Measurements from ENCODE around the gene VAV3.

VAV3 gene

GRCh38 chr1:107824946-107825345 is 140.0 kb downstream of the VAV3 start:
- TF ChIP-seq CTCF (conservative IDR thresholded peaks at IDR 0.05; ENCODE audit: low read length): no peak
- no peak for DNase-seq (ENCODE audit: low read depth)
- no peak overlapping the region for H3K4me3 ChIP-seq (ENCODE audit: low read length)

- TF ChIP-seq CTCF (conservative IDR thresholded peaks at IDR 0.05; ENCODE audit: low read length): no peak
- no peak overlapping the region for H3K4me3 ChIP-seq (ENCODE audit: low read length)
- no peak for DNase-seq (ENCODE audit: low read depth)
These were observed 143.6 kb downstream of the VAV3 start for GRCh38 chr1:107821340-107821739.

GRCh38 chr1:107820801-107821200 is 144.2 kb downstream of the VAV3 start:
- TF ChIP-seq CTCF (conservative IDR thresholded peaks at IDR 0.05; ENCODE audit: low read length): no peak
- DNase-seq (ENCODE audit: low read depth): no peak
- H3K4me3 ChIP-seq (ENCODE audit: low read length): no peak overlapping the region

GRCh38 chr1:107817935-107818334 is 147.0 kb downstream of the VAV3 start:
- no peak for TF ChIP-seq CTCF (conservative IDR thresholded peaks at IDR 0.05; ENCODE audit: low read length)
- H3K4me3 ChIP-seq (ENCODE audit: low read length): no peak overlapping the region
- no peak for DNase-seq (ENCODE audit: low read depth)

GRCh38 chr1:107817206-107817605 is 147.8 kb downstream of the VAV3 start:
- H3K4me3 ChIP-seq (ENCODE audit: low read length): no peak overlapping the region
- TF ChIP-seq CTCF (conservative IDR thresholded peaks at IDR 0.05; ENCODE audit: low read length): no peak
- DNase-seq (ENCODE audit: low read depth): no peak

- no peak for DNase-seq (ENCODE audit: low read depth)
- no peak overlapping the region for H3K4me3 ChIP-seq (ENCODE audit: low read length)
- TF ChIP-seq CTCF (conservative IDR thresholded peaks at IDR 0.05; ENCODE audit: low read length): no peak
These were observed 154.6 kb downstream of the VAV3 start for GRCh38 chr1:107810291-107810951.

GRCh38 chr1:107807855-107808254 is 157.1 kb downstream of the VAV3 start:
- DNase-seq (ENCODE audit: low read depth): no peak
- H3K4me3 ChIP-seq (ENCODE audit: low read length): no peak overlapping the region
- TF ChIP-seq CTCF (conservative IDR thresholded peaks at IDR 0.05; ENCODE audit: low read length): no peak

Measured in AG10803 (cell line).